Psoas muscle (tissue), 8 donors: ENCODE data around the gene SDHA. TPM values are rescaled to one million over a fixed set of nuclear protein-coding genes. Genes with fewer than 3 reads are reported as not detected.
A peak's percentile ranks its signal among the peaks of the same experiment; 100 is the strongest.
"Not testable (repeated sequence)": the region's sequence is repeated elsewhere in the genome, so short reads cannot be mapped to it uniquely, and the experiment has no call there.

Experiments
- ATAC-seq, 4 donors: fragments of 200-7000 bp; cut with Tn5 transposase; one replicate each; pipeline ENCODE4 v1.9.1; 2020; ENCODE audit warnings: moderate library complexity in 3 of 4, mild to moderate bottlenecking in 2 of 4
- DNase-seq, 2 donors: peaks; one replicate each; pipeline ENCODE4 v3.0.0-alpha.2; 2020
- H3K27ac ChIP-seq: fragments of 200-600 bp; one replicate; pipeline ENCODE4 v1.8.0; 2022
- H3K27me3 ChIP-seq, 3 donors: fragments of 200-600 bp in 1 of 3; one replicate each; pipeline versions ENCODE4 v1.6.1 to v1.8.0; 2013 to 2022; ENCODE audit warnings: low read length in 2 of 3, mild to moderate bottlenecking in 2 of 3, moderate library complexity in 1 of 3; ENCODE audit not compliant: insufficient read depth in 3 of 3
- H3K36me3 ChIP-seq, 2 donors: fragments of 200-600 bp in 1 of 2; one replicate each; pipeline versions ENCODE4 v1.6.1 to v1.8.0; 2013 to 2022; ENCODE audit warnings: low read depth in 1 of 2, mild to moderate bottlenecking in 1 of 2, moderate library complexity in 1 of 2; ENCODE audit not compliant: insufficient read depth in 1 of 2
- H3K4me1 ChIP-seq: fragments of 200-600 bp; one replicate; pipeline ENCODE4 v1.8.0; 2022
- H3K4me3 ChIP-seq: fragments of 200-600 bp; one replicate; pipeline ENCODE4 v1.8.0; 2022; ENCODE audit warnings: mild to moderate bottlenecking
- H3K9me3 ChIP-seq: fragments of 200-600 bp; one replicate; pipeline ENCODE4 v1.8.0; 2022
- CTCF ChIP-seq: fragments of 200-600 bp; IDR thresholded peaks from one replicate; pipeline ENCODE4 v1.8.0; 2022; ENCODE audit warnings: antibody characterized with exemption
- WGBS, 3 donors: extraction: QIAGEN DNeasy Blood & Tissue Kit; methylation state at CpG; one replicate each; pipeline versions ENCODE4 v1.1.6 to v1.1.7; 2013; 5-methylcytosine and 5-hydroxymethylcytosine counted together
- intact Hi-C, 2 donors: fragments of 100-400 bp; cut with DNase I; formaldehyde crosslinking; loops; one replicate each; pipeline versions ENCODE4 v1.11.0 to v1.14.2; 2022
- long read RNA-seq, 2 donors: library from polyadenylated mRNA; unstranded; transcript quantifications; one replicate each; pipeline ENCODE4 v2.0.0, GENCODE V29; 2021
- polyA plus RNA-seq, 3 donors: library from polyadenylated mRNA; stranded (reverse); fragments of 200-250 nt; gene quantifications; one replicate each; pipeline ENCODE4 v1.2.3, GENCODE V29; 2013
- total RNA-seq, 4 donors: library from RNA; stranded (reverse); fragmentation: NEBNext Ultra II Directional in 2 of 4; extraction: Animal tissue kit (Norgen Biotek cat#: 25700) in 2 of 4; gene quantifications; one replicate each; pipeline versions ENCODE4 v1.2.1 to v1.2.4, GENCODE V29; 2021 to 2023
- donor health status: healthy with polysubstance abuse.
- donor health status: DM: no; HTN: no; CAD: no; lungs with moderate emphysema.
- donor health status: Bipolar disorder and iron deficiency.
- donor health status: healthy.
- donor health status: DM: yes; HTN: yes; CAD: no.
- donor health status: DM: no; HTN: no; CAD: no.
- donor health status: DM: no; HTN: no; CAD: no.
- donor health status: DM: yes; HTN: yes; CAD: no.

SDHA gene
- 100 to 1,000 TPM; 269 to 363 (median 314) TPM for total RNA-seq
- polyA plus RNA-seq: 100 to 1,000 TPM; 160 to 205 (median 205) TPM
- long read RNA-seq, donor 1, transcript SDHA-216 (10 exons, 2,209 nt): minor isoform, 5 of 435 reads
- long read RNA-seq, donor 1, transcript SDHA-201 (15 exons, 2,390 nt): major isoform, 374 of 435 reads
- long read RNA-seq, donor 1, partial matches to known transcripts: 38 of 435 reads
- long read RNA-seq, donor 1, other reads (novel, unspliced or antisense): 11 of 435 reads
- long read RNA-seq, donor 2, transcript SDHA-204 (13 exons, 2,067 nt): minor isoform, 7 of 797 reads
- long read RNA-seq, donor 2, transcript SDHA-201 (15 exons, 2,390 nt): major isoform, 678 of 797 reads
- long read RNA-seq, donor 2, transcript SDHA-216 (10 exons, 2,209 nt): minor isoform, 6 of 797 reads
- long read RNA-seq, donor 2, partial matches to known transcripts: 73 of 797 reads
- long read RNA-seq, donor 2, other reads (novel, unspliced or antisense): 29 of 797 reads

- H3K9me3 ChIP-seq, H3K27me3 ChIP-seq, intact Hi-C loops: not testable (repeated sequence)
- Histone ChIP-seq H3K4me1 (peaks cover 39% of the 10 kb centered on the region), H3K4me3 (peak within 1 kb of the TSS; percentile 78), H3K36me3 (peaks cover 0 to 18% of the 10 kb centered on the region in 2 donors), H3K27ac (peak within 1 kb of the TSS; percentile 94)
- DNase-seq (peak; percentile 98 to 99), ATAC-seq (peak; percentile 95 to 97 (median 96))
- WGBS, 3 donors: 1% methylated on average over 59 to 75 of the region's 75 CpGs
- peak; percentile 26 for TF ChIP-seq CTCF
Measured at GRCh38 chr5:217494-218456, at the start of gene SDHA, which contains the start of gene CCDC127. TSS of gene SDHA (plus strand) at chr5:218320. CDS start at chr5:218356, 36 bp downstream. TSS of gene CCDC127 (minus strand) at chr5:218153. CDS start at chr5:216849, 1,304 bp downstream.

DNA sequence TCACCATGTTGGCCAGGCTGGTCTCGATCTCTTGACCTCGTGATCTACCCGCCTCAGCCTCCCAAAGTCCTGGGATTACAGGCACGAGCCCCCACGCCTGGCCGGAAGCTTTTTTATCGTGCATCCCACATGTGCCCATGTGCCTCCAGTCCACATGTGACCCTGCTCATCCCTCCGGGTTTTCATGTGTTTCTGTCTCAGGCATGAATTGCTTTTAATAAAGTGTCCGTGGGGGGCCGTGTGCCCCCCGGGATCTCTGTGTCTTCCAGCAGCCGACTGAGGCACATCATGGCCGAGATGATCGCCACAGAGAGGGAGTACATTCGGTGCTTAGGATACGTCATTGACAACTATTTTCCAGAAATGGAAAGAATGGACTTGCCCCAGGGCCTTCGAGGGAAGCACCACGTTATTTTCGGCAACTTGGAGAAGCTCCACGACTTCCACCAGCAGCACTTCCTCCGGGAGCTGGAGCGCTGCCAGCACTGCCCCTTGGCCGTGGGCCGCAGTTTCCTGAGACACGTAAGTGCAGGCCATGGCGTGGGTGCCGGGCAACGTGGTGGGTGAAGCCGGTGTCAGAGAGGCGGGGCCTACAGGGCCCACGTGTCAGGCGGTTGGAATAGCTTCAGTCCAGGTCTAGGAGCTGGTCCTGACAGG is 48.9 kb upstream of the SDHA start:
- no peak for TF ChIP-seq CTCF
- Histone ChIP-seq H3K36me3 (no peaks in the 10 kb centered on the region), H3K27me3 (peaks cover 0 to 12% (median 0%) of the 10 kb centered on the region in 3 donors), H3K4me1 (no peaks in the 10 kb centered on the region), H3K27ac (no peak overlapping the region), H3K4me3 (no peak overlapping the region), H3K9me3 (no peaks in the 10 kb centered on the region)
- DNase-seq: peak; percentile 65 to 71
- peak in 3 of 4 donors; percentile 38 to 58 (median 48) for ATAC-seq
- intact Hi-C loops: no loop called here
- WGBS, 3 donors: 59 to 63% (median 60%) methylated on average over 32 of the region's 32 CpGs

DNA sequence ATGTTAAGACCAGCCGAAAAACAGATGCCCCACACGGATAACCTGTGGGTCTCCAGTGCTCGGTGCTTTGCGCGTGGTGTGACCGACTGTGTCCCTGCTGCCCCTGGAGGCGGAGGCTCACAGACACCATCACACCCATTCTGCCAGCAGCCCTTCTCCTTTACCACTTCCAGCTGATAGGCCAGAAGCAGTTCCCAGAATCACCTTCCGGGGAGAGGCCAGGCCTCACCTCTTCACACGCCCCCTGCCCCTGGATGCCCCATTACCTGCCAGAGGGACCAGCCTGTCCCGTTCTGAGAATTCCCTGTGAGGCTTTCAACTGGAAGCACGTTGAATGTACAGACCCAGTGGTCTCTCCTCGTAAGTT is 48.4 kb upstream of the SDHA start:
- H3K36me3 ChIP-seq: no peaks in the 10 kb centered on the region
- ATAC-seq (no peak), DNase-seq (no peak)
- no peak for TF ChIP-seq CTCF
- H3K9me3 ChIP-seq: no peaks in the 10 kb centered on the region
- no peak overlapping the region for H3K27ac ChIP-seq
- H3K4me1 ChIP-seq: no peaks in the 10 kb centered on the region
- no peak overlapping the region for H3K4me3 ChIP-seq
- H3K27me3 ChIP-seq: peaks cover 0 to 12% (median 0%) of the 10 kb centered on the region in 3 donors
- 72 to 80% (median 76%) methylated on average over 12 of the region's 12 CpGs for WGBS, 3 donors
- intact Hi-C loops: no loop called here

DNA sequence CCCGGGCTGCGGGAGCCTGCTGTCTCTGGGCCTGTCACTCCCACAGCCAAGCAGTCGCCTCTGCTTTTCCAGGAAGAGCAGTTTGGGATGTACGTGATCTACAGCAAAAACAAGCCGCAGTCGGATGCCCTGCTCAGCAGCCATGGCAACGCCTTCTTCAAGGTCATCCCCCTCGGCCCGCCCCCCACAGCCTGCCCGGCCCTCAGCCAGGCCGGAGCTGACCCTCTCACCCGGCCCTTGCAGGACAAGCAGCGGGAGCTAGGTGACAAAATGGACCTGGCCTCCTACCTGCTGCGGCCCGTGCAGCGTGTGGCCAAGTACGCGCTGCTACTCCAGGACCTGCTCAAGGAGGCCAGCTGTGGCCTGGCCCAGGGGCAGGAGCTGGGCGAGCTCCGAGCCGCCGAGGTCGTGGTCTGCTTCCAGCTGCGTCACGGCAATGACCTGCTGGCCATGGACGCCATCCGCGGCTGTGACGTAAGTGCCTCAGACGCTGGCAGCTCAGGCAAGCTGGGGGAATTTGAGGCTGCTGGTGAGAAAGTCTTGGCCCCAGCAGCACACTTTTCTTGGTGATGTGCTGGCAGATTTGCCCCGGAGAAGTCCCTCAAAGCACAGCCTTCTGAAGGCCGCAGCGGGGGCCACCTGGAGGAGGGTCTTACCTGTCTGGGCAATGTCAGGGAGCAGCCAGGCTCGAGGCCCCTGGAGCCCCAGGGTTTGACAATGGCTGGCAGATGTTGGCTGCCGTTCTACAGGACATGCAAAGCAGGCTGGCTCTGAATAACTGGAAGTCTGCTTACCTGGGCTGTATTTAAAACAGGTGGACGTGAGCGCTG is 46.9 kb upstream of the SDHA start:
- Histone ChIP-seq H3K36me3 (no peaks in the 10 kb centered on the region), H3K27me3 (peaks cover 0 to 12% (median 0%) of the 10 kb centered on the region in 3 donors), H3K9me3 (no peaks in the 10 kb centered on the region), H3K4me1 (no peaks in the 10 kb centered on the region), H3K4me3 (no peak overlapping the region), H3K27ac (no peak overlapping the region)
- ATAC-seq (peak in 2 of 4 donors; percentile 30 to 40), DNase-seq (peak; percentile 28 to 50)
- intact Hi-C loops: no loop called here
- no peak for TF ChIP-seq CTCF
- 47 to 54% (median 49%) methylated on average over 37 of the region's 37 CpGs for WGBS, 3 donors
